HEK293 (cell line): ENCODE data around the gene WNK4.

Experiments used
- CTCF ChIP-seq: fragments of 450-650 bp; formaldehyde crosslinking; IDR thresholded peaks from 2 replicates; pipeline ENCODE4 v1.5.1; 2016; ENCODE audit warnings: missing biosample characterization, missing genetic modification characterization
- ZBTB11 ChIP-seq: fragments of 450-650 bp; formaldehyde crosslinking; conservative IDR thresholded peaks from 2 replicates; pipeline ENCODE4 v1.5.1; 2016; ENCODE audit warnings: low read depth, missing biosample characterization, missing genetic modification characterization
- ZFP41 ChIP-seq: fragments of 450-650 bp; formaldehyde crosslinking; IDR thresholded peaks from 2 replicates; pipeline ENCODE4 v1.5.1; 2016; ENCODE audit warnings: missing biosample characterization, missing genetic modification characterization, borderline replicate concordance
- ZNF114 ChIP-seq: fragments of 450-650 bp; formaldehyde crosslinking; IDR thresholded peaks from 2 replicates; pipeline ENCODE4 v1.5.0; 2017; ENCODE audit warnings: missing biosample characterization, missing genetic modification characterization
- ZNF280C ChIP-seq: fragments of 450-650 bp; formaldehyde crosslinking; IDR thresholded peaks from 2 replicates; pipeline ENCODE4 v1.5.1; 2016; ENCODE audit warnings: missing biosample characterization, missing genetic modification characterization
- ZNF391 ChIP-seq: fragments of 450-650 bp; formaldehyde crosslinking; IDR thresholded peaks from 2 replicates; pipeline ENCODE4 v1.5.1; 2016; ENCODE audit warnings: low read depth, missing biosample characterization, missing genetic modification characterization, borderline replicate concordance
- ZNF394 ChIP-seq: fragments of 450-650 bp; formaldehyde crosslinking; IDR thresholded peaks from 2 replicates; pipeline ENCODE4 v1.5.1; 2016; ENCODE audit warnings: missing biosample characterization, missing genetic modification characterization, mild to moderate bottlenecking, moderate library complexity, borderline replicate concordance
- ZNF549 ChIP-seq: fragments of 450-650 bp; IDR thresholded peaks from 2 replicates; pipeline ENCODE4 v1.5.1; 2018; ENCODE audit warnings: missing biosample characterization, missing genetic modification characterization, mild to moderate bottlenecking, inconsistent platforms, moderate library complexity
- ZNF629 ChIP-seq: fragments of 450-650 bp; formaldehyde crosslinking; IDR thresholded peaks from 2 replicates; pipeline ENCODE4 v1.5.1; 2017; ENCODE audit warnings: missing biosample characterization, missing genetic modification characterization
- ZNF654 ChIP-seq: fragments of 450-650 bp; formaldehyde crosslinking; IDR thresholded peaks from 2 replicates; pipeline ENCODE4 v1.5.1; 2016; ENCODE audit warnings: low read depth, missing biosample characterization, missing genetic modification characterization
- ZNF677 ChIP-seq: fragments of 450-650 bp; IDR thresholded peaks from 2 replicates; pipeline ENCODE4 v1.5.0; 2018; ENCODE audit warnings: missing biosample characterization, mild to moderate bottlenecking, missing genetic modification characterization, moderate library complexity
- ZNF707 ChIP-seq: fragments of 450-650 bp; formaldehyde crosslinking; IDR thresholded peaks from 2 replicates; pipeline ENCODE4 v1.5.1; 2016; ENCODE audit warnings: missing biosample characterization, missing genetic modification characterization
- ZNF776 ChIP-seq: fragments of 450-650 bp; formaldehyde crosslinking; IDR thresholded peaks from 2 replicates; pipeline ENCODE4 v1.5.0; 2017; ENCODE audit warnings: missing biosample characterization, missing genetic modification characterization, borderline replicate concordance
- TF ChIP-seq, protein P1 (sequence below): fragments of 450-650 bp; formaldehyde crosslinking; IDR thresholded peaks from 2 replicates; pipeline ENCODE4 v1.5.1; 2016; ENCODE audit warnings: missing biosample characterization, missing genetic modification characterization

DNA sequence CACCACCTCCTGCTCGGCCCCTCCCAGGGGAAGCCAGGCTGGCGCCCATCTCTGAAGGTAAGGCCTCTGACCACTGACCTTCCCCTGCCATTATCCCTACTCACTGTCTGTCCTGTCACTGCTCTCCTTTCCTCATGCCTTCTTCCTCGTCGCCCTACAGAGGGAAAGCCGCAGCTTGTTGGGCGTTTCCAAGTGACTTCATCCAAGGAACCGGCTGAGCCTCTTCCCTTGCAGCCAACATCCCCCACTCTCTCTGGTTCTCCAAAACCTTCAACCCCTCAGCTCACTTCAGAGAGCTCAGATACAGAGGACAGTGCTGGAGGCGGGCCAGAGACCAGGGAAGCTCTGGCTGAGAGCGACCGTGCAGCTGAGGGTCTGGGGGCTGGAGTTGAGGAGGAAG is 15.1 kb downstream of the WNK4 start:
- TF ChIP-seq CTCF (no peak), ZNF654 (tag by site-specific recombination) (no peak), ZNF677 (tag by site-specific recombination) (no peak), ZNF280C (tag by site-specific recombination) (no peak), ZNF114 (tag by site-specific recombination) (no peak), ZNF394 (tag by site-specific recombination) (no peak), ZNF776 (tag by site-specific recombination) (no peak), ZFP41 (tag by site-specific recombination) (no peak), ZNF629 (tag by site-specific recombination) (no peak), ZNF549 (no peak), ZBTB11 (tag by site-specific recombination) (no peak), ZNF391 (no peak), ZNF707 (tag by site-specific recombination) (no peak)
- TF ChIP-seq, protein P1, sequence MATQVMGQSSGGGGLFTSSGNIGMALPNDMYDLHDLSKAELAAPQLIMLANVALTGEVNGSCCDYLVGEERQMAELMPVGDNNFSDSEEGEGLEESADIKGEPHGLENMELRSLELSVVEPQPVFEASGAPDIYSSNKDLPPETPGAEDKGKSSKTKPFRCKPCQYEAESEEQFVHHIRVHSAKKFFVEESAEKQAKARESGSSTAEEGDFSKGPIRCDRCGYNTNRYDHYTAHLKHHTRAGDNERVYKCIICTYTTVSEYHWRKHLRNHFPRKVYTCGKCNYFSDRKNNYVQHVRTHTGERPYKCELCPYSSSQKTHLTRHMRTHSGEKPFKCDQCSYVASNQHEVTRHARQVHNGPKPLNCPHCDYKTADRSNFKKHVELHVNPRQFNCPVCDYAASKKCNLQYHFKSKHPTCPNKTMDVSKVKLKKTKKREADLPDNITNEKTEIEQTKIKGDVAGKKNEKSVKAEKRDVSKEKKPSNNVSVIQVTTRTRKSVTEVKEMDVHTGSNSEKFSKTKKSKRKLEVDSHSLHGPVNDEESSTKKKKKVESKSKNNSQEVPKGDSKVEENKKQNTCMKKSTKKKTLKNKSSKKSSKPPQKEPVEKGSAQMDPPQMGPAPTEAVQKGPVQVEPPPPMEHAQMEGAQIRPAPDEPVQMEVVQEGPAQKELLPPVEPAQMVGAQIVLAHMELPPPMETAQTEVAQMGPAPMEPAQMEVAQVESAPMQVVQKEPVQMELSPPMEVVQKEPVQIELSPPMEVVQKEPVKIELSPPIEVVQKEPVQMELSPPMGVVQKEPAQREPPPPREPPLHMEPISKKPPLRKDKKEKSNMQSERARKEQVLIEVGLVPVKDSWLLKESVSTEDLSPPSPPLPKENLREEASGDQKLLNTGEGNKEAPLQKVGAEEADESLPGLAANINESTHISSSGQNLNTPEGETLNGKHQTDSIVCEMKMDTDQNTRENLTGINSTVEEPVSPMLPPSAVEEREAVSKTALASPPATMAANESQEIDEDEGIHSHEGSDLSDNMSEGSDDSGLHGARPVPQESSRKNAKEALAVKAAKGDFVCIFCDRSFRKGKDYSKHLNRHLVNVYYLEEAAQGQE (tag by site-specific recombination) = no peak
